ENCODE results near the gene KCND3.

The KCND3 gene

DNA sequence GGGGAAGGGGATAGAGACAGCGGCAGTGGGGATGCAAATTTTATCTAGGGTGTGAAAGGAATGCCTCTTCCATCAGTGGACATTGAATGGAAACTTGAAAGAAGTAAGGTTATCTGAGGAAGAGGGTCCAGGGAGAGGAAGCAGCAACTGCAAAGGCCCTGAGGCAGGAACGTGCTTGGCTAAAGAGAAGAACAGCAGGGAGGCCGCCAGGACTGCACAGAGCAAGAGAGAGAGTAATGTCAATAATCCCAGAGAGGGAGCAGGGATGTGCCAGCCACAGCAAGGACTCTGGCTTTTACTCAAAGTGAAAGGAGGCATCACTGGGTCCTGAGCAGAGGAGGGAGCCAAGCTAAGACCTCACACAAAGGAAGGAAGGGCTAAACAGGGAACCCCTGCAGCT lies 50.9 kb downstream of the KCND3 start:
- peaks cover 2% of the 10 kb centered on the region for H3K27me3 ChIP-seq (ENCODE audit: insufficient read depth, poor library complexity, severe bottlenecking)
- H3K4me3 ChIP-seq (replicated peaks; ENCODE audit: insufficient read depth, low read length) = no peak overlapping the region
- H3K27ac ChIP-seq (replicated peaks) = no peak overlapping the region
- TF ChIP-seq POLR2AphosphoS5 (IDR thresholded peaks at IDR 0.05; ENCODE audit: low read depth) = no peak
- TF ChIP-seq GABPA (IDR thresholded peaks at IDR 0.05; ENCODE audit: low read depth) = no peak
- TF ChIP-seq SPI1 (IDR thresholded peaks at IDR 0.05; ENCODE audit: borderline replicate concordance, low read depth) = no peak
- TF ChIP-seq, protein P1, sequence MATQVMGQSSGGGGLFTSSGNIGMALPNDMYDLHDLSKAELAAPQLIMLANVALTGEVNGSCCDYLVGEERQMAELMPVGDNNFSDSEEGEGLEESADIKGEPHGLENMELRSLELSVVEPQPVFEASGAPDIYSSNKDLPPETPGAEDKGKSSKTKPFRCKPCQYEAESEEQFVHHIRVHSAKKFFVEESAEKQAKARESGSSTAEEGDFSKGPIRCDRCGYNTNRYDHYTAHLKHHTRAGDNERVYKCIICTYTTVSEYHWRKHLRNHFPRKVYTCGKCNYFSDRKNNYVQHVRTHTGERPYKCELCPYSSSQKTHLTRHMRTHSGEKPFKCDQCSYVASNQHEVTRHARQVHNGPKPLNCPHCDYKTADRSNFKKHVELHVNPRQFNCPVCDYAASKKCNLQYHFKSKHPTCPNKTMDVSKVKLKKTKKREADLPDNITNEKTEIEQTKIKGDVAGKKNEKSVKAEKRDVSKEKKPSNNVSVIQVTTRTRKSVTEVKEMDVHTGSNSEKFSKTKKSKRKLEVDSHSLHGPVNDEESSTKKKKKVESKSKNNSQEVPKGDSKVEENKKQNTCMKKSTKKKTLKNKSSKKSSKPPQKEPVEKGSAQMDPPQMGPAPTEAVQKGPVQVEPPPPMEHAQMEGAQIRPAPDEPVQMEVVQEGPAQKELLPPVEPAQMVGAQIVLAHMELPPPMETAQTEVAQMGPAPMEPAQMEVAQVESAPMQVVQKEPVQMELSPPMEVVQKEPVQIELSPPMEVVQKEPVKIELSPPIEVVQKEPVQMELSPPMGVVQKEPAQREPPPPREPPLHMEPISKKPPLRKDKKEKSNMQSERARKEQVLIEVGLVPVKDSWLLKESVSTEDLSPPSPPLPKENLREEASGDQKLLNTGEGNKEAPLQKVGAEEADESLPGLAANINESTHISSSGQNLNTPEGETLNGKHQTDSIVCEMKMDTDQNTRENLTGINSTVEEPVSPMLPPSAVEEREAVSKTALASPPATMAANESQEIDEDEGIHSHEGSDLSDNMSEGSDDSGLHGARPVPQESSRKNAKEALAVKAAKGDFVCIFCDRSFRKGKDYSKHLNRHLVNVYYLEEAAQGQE (IDR thresholded peaks at IDR 0.05; ENCODE audit: insufficient replicate concordance, low read depth) = no peak
- no peak for TF ChIP-seq CTCF (IDR thresholded peaks at IDR 0.05; ENCODE audit: insufficient read depth, low read length)
- no peak for DNase-seq (ENCODE audit: low read depth in 1 of 2, low spot score in 1 of 2)

DNA sequence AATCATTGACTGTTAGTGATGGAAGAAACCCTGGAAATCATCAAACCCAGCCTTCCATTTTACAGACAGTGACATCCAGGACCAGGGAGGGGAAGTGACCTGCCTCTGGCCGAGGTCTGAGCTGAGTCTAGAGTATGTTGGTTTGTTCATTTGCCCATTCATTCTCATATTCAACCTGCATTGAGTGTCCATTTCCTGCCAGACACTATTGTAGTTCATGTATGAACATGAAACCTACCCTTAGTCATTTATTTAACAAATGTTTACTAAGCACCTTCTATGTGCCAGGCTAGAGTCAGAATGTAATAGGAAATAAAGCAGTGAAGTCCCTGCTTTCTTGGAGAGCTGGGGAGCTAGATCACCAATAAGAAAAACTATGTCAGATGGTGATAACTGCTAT lies 51.3 kb downstream of the KCND3 start:
- Histone ChIP-seq H3K4me3 (replicated peaks; ENCODE audit: insufficient read depth, low read length) (no peak overlapping the region), H3K27ac (replicated peaks) (no peak overlapping the region), H3K27me3 (ENCODE audit: insufficient read depth, poor library complexity, severe bottlenecking) (peaks cover 2% of the 10 kb centered on the region)
- no peak for TF ChIP-seq SPI1 (IDR thresholded peaks at IDR 0.05; ENCODE audit: borderline replicate concordance, low read depth)
- TF ChIP-seq GABPA (IDR thresholded peaks at IDR 0.05; ENCODE audit: low read depth) = no peak
- TF ChIP-seq POLR2AphosphoS5 (IDR thresholded peaks at IDR 0.05; ENCODE audit: low read depth) = no peak
- TF ChIP-seq, protein P1 (IDR thresholded peaks at IDR 0.05; ENCODE audit: insufficient replicate concordance, low read depth) = no peak
- TF ChIP-seq CTCF (IDR thresholded peaks at IDR 0.05; ENCODE audit: insufficient read depth, low read length) = no peak
- DNase-seq (ENCODE audit: low read depth in 1 of 2, low spot score in 1 of 2) = no peak

GRCh38 chr1:111937147-111937725 lies 52.2 kb downstream of the KCND3 start:
- H3K27ac ChIP-seq (replicated peaks) = no peak overlapping the region
- H3K27me3 ChIP-seq (ENCODE audit: insufficient read depth, poor library complexity, severe bottlenecking) = peaks cover 2% of the 10 kb centered on the region
- no peak overlapping the region for H3K4me3 ChIP-seq (replicated peaks; ENCODE audit: insufficient read depth, low read length)
- TF ChIP-seq, protein P1 (IDR thresholded peaks at IDR 0.05; ENCODE audit: insufficient replicate concordance, low read depth) = no peak
- no peak for TF ChIP-seq POLR2AphosphoS5 (IDR thresholded peaks at IDR 0.05; ENCODE audit: low read depth)
- TF ChIP-seq CTCF (IDR thresholded peaks at IDR 0.05; ENCODE audit: insufficient read depth, low read length) = no peak
- TF ChIP-seq GABPA (IDR thresholded peaks at IDR 0.05; ENCODE audit: low read depth) = no peak
- TF ChIP-seq SPI1 (IDR thresholded peaks at IDR 0.05; ENCODE audit: borderline replicate concordance, low read depth) = no peak
- DNase-seq (ENCODE audit: low read depth in 1 of 2, low spot score in 1 of 2) = no peak
